RWPE1 (cell line): Measurements from ENCODE around the gene SDK2.
A peak's percentile ranks its signal among the peaks of the same experiment; 100 is the strongest.
"Not testable (repeated sequence)": the region's sequence is repeated elsewhere in the genome, so short reads cannot be mapped to it uniquely, and the experiment has no call there.

Source experiments
- CTCF ChIA-PET: fragments of 350-600 bp; sonication (Branson Sonifier 250); formaldehyde crosslinking; extraction: SDS; loops from one replicate; lab custom pipeline; 2021; lab: Yijun Ruan, JAX
- POLR2A ChIA-PET: fragments of 400-600 bp; formaldehyde crosslinking; extraction: SDS; loops from one replicate; lab custom pipeline; 2020; ENCODE audit warnings: antibody characterized with exemption; ENCODE audit not compliant: low non-redundant PET; lab: Yijun Ruan, JAX
- DNase-seq: peaks from one replicate; pipeline ENCODE4 v3.0.0; 2012; ENCODE audit warnings: low spot score
- H3K27ac ChIP-seq: fragments of 450-650 bp; 2 replicates; pipeline ENCODE4 v1.5.1; 2017
- TF ChIP-seq, protein P1 (sequence below): fragments of 450-650 bp; conservative IDR thresholded peaks from 2 replicates; pipeline ENCODE4 v1.5.1; 2017; ENCODE audit warnings: low read depth, mild to moderate bottlenecking

SDK2 gene

DNA sequence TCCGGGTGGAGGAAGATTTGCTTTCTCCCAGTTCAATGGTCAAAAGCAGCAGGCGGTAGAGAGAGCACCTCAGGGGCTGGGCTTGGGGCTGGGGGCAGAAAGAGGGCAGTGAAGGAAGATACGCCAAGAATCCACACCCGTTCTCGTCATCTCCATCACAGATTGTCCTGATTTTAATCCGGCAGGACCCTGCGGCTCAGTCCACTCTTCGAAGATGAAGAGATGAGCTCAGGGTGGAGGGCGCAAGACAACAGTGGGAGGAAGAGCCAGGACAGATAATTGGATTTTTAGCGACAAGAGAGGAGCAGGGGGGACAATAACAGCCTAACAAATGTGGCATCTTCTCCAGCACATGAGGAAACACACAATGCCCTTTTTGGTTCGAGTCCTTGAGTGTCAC is 165.9 kb downstream of the SDK2 start:
- DNase-seq: no peak
- CTCF ChIA-PET: no interaction called here
- TF ChIP-seq, protein P1, sequence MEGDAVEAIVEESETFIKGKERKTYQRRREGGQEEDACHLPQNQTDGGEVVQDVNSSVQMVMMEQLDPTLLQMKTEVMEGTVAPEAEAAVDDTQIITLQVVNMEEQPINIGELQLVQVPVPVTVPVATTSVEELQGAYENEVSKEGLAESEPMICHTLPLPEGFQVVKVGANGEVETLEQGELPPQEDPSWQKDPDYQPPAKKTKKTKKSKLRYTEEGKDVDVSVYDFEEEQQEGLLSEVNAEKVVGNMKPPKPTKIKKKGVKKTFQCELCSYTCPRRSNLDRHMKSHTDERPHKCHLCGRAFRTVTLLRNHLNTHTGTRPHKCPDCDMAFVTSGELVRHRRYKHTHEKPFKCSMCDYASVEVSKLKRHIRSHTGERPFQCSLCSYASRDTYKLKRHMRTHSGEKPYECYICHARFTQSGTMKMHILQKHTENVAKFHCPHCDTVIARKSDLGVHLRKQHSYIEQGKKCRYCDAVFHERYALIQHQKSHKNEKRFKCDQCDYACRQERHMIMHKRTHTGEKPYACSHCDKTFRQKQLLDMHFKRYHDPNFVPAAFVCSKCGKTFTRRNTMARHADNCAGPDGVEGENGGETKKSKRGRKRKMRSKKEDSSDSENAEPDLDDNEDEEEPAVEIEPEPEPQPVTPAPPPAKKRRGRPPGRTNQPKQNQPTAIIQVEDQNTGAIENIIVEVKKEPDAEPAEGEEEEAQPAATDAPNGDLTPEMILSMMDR: no peak
- POLR2A ChIA-PET: no interaction called here
- H3K27ac ChIP-seq: no peak overlapping the region

DNA sequence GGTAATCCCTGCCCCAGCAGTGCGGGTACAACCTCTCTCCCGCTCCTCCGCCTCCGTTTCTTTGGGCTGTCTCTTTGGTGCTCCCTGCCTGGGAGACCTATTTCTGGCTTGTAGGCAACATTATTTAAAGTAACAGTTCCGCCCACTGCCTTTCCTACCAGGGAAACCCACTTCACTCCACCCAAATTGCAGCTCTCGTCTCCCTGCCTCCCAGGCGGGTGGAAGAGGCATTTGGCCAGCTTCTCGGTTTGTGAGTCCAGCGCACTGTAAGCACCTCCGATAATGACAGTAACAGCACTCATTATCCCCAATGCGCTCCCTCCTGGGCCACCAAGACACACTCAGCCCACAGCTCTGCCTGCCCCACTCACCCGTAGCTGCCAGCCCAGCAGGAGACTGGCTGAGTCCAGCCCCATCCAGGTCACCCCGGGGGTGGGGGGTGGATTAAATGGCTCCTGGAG is 167.3 kb downstream of the SDK2 start:
- no peak overlapping the region for H3K27ac ChIP-seq
- no peak for DNase-seq
- TF ChIP-seq, protein P1: no peak
- ChIA-PET POLR2A (no interaction called here), CTCF (interaction anchor here (0.6 to 0.7 kb wide), 2 partner anchors 76 to 1199 kb away, joined by 4 to 5 read pairs; no protein-coding TSS in a partner anchor)

DNA sequence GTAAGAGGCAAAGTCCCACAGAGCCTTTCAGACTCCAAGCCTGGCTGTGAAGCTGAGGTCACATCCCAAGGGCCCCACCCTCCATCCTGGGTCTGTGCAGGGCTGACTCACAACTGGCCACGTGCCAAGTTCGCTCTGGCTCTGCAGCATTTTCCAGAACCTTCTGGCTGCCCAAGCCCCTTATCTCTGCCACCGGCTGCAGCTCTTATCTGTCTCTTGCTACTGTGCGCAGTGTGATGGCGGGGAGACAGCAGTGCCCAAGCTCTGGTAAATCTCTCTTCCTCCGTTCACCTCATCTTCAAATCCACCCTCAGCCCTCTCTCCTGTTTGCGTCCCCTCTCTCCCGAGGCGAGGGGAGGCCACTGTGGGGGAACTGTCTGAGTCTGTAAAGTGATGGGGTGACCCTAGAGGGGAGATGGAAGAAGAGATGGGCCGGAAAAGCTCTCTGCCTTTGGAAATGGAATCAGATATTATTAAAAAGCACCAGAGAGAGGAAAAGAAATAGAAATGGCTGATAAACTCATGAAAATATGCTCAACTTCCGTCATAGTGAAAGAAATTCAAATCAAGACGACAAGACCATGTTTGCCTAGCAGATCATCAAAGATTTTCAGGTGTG is 169.8 kb downstream of the SDK2 start:
- TF ChIP-seq, protein P1: no peak
- DNase-seq: peak; percentile 85
- no peak overlapping the region for H3K27ac ChIP-seq
- CTCF ChIA-PET: interaction anchor here (0.7 kb wide), 1 partner anchor 53 kb away, joined by 6 read pairs; no protein-coding TSS in a partner anchor
- POLR2A ChIA-PET: no interaction called here

DNA sequence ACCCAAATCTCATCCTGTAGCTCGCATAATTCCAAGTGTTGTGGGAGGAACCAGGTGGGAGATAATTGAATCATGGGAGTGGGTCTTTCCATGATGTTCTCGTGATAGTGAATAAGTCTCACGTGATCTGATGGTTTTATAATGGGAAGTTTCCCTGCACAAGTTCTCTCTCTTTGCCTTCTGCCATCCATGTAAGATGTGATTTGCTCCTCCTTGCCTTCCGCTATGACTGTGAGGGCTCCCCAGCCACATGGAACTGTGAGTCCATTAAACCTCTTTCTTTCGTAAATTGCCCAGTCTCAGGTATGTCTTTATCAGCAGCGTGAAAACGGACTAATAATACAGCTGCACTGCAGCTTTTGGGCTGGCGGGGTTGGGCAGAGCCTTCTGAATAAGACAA is 171.5 kb downstream of the SDK2 start:
- DNase-seq, POLR2A ChIA-PET, H3K27ac ChIP-seq, CTCF ChIA-PET: not testable (repeated sequence)

DNA sequence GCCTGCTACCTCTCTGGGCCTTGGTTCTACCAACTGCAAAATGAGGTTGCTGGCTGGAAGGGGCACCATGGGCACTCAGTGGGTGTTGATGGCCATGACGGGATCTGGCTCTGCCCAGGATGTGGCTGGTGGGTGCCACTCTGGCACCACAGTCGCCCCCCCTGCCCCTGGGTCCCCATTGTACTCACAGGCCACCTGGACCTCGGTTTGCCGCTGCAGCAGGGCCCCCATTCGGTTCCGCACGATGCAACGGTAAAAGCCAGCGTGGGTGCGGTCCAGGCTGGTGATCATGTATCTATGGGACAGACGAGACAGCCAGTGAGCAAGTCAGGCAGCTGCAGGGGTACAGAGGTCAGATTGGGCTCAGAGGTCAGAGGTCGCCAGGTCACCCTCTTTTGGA is 172.3 kb downstream of the SDK2 start:
- POLR2A ChIA-PET: interaction anchor here (1.1 kb wide), 1 partner anchor 26 kb away, joined by 3 read pairs; no protein-coding TSS in a partner anchor
- no peak for DNase-seq
- TF ChIP-seq, protein P1: no peak
- CTCF ChIA-PET: interaction anchor here (0.6 kb wide), 1 partner anchor 1748 kb away, joined by 3 read pairs; no protein-coding TSS in a partner anchor
- no peak overlapping the region for H3K27ac ChIP-seq

DNA sequence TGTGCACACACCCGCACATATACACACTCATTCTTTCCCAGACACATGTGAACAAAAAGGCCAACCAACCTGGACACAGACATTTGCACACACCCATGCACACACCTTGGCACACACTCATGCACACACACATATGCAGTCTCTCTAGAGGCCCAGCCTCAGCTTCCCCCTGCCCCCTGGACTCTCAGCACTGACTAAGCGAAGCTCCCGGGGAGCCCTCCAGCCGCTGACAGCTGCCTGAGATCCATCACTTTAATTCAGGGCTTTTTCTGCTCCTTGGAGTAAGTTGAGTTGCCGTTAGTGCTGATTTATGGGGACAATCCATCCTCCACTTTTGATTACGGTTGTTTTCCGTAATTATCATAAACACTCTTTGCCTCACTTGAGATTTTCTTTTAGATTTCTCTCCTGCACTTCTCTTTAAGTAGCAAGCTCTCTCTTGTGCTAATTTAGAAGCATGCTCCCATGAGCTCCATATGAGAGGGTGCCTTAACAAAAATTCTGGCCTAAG is 173.9 kb downstream of the SDK2 start:
- POLR2A ChIA-PET: no interaction called here
- no peak overlapping the region for H3K27ac ChIP-seq
- CTCF ChIA-PET: no interaction called here
- TF ChIP-seq, protein P1: no peak
- DNase-seq: no peak

DNA sequence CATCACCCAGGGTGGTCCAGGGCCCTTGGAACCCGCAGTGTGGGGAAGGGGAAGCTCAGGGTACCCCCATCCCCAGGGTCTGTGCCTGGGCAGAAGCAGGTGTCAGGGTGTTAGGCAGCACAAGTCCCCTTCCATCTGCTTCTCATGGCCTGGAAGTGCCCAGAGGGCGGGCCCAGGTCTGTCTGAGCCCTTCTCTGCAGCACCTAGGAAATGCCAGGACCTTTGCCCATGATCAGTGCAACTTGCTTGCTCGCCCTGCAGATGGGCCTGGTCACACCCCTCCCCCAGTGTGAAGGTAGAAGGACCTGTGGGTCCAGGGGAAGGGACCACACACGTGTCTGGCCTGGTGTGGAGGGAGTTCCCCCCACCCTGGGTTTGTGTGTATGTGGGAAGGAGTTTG is 174.9 kb downstream of the SDK2 start:
- DNase-seq: no peak
- TF ChIP-seq, protein P1: no peak
- ChIA-PET POLR2A (no interaction called here), CTCF (interaction anchor here (0.6 kb wide), 1 partner anchor 36 kb away, joined by 5 read pairs; no protein-coding TSS in a partner anchor)
- no peak overlapping the region for H3K27ac ChIP-seq
